RPMI8226 (cell line): ENCODE measurements around the gene NOP10.
"Not testable (repeated sequence)": the region's sequence is repeated elsewhere in the genome, so short reads cannot be mapped to it uniquely, and the experiment has no call there.

Source experiments
- DNase-seq: peaks from one replicate; pipeline ENCODE4 v3.0.0-alpha.2; 2015

Gene NOP10

DNA sequence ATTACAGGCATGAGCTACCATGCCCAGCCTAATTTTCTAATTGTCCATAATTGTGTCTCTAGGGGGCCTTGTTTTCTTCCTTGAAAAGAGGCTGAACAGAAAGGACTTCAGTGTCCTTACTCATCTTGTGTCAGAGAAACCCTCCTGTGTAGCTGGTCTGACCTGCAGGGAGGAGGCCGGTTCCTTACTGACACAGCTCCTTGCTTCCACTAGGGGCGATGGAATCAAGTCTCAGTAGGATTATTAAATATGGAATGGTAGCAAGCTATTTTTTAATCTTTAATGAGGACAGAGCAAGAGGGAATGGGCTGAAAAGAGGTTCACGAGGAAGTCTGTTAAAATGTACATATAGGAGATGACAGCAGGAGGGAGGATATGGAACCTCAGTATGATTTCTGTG lies 15.4 kb upstream of the NOP10 start:
- DNase-seq: no peak

DNA sequence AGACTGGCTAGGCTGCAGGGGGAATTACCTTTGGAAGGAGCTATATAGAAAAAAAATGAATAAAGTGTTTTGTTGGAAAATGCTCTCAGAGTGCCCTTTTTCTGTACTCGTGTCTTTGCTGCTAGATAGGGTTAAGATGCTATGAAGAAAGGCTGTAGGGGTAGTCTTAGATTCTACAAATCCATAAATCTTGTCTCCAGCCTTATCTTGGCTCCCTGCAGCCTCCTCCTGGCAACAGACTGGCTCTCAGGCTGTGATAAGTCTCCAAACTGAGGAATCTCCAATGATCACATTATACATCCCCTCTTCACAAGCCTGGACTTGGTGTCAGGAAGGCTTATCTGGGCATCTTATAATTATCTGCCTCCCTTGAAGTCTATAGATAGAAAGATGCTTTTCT lies 14.7 kb upstream of the NOP10 start:
- no peak for DNase-seq

DNA sequence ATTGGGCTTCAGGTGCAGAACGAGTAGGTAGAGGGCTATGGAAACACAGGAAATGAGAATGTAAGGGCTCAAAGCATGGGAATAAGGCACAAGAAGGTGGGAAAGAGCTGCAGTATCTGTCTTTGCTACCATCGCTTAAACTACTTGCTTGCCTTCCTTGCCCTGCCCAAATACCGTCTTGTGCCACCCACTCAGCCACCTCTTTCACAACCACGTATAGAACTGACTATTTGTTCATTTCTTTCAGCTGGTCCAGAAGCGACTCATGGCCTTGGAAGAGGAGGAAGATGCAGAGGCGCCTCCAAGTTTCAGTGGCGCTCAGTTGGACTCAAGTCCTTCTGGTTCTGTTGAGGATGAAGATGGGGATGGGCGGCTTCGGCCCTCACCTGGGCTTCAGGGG lies 12.3 kb upstream of the NOP10 start:
- no peak for DNase-seq

GRCh38 chr15:34354286-34354685 lies 11.3 kb upstream of the NOP10 start:
- DNase-seq: no peak

GRCh38 chr15:34353627-34354026 lies 10.7 kb upstream of the NOP10 start:
- DNase-seq: no peak

GRCh38 chr15:34352996-34353395 lies 10.1 kb upstream of the NOP10 start:
- DNase-seq: not testable (repeated sequence)

DNA sequence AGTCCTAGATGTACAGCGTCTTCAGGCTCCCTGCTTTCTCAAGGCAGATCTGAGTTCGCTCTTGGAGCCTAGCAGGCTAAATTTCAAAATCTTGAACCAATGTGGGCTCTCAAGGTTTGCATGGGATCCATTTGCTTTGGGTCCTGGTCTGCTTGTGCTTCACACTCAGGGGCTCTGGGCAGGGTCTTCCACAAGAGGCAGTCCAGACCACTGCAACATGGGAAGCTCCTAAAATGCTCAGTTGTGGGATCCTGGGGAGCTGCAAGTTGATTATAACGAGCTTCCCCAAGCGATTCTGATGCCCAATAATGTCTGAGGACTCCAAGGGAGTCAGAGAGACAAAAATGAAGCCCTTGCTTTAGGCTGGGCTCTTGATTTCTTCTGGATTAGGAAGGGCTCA lies 6.8 kb upstream of the NOP10 start:
- no peak for DNase-seq

DNA sequence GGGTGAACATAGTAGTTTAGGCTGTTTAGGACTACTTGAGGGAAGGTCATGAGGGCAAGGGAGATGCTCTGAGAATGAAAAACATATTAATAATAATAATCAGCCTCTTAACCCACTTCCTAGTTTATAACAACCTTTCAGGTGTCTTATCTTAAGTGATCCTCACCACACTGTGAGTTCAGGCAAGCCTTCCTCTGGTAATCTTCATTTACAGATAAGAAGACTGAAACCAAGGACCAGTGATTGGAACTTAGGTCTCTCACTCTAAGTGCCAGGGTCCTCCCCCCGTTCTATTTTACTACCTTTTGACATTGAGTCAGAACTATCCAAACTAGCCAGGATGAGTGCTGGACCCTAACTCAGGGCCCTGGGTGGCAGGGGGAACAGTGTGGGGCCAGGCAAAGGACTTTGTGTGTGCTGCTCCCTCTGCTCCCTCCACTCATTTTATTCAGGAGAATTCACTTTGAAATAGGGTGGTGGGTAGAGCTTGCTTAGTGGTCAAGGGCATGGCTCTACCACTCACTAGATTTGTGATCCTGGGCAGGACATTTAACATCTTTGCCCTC lies 5.9 kb upstream of the NOP10 start:
- no peak for DNase-seq

- DNase-seq: no peak
Measured at GRCh38 chr15:34347951-34348638, 5.2 kb upstream of the NOP10 start.

GRCh38 chr15:34342213-34342736 lies 661 bp downstream of the NOP10 start:
- DNase-seq: not testable (repeated sequence)

GRCh38 chr15:34341381-34342212 lies 1.3 kb downstream of the NOP10 start:
- DNase-seq: no peak

GRCh38 chr15:34339946-34340345 lies 3.0 kb downstream of the NOP10 start:
- DNase-seq: no peak

DNA sequence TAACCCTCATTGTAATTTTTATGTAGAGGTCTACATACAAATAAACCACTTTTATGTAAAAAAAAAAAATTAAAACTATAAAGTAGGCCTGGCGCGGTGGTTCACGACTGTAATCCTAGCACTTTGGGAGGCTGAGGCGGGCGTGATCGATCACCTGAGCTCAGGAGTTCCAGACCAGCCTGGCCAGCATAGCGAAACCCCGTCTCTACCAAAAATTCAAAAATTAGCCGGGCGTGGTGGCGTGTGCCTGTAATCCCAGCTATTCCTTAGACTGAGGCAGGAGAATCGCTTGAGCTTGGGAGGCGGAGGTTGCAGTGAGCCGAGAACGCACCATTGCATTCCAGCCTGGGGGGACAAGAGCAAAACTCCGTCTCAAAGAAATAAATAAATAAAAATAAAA lies 4.6 kb downstream of the NOP10 start:
- no peak for DNase-seq

GRCh38 chr15:34337557-34338306 lies 5.2 kb downstream of the NOP10 start, which contains the start of gene SLC12A6:
TSS of gene SLC12A6 (minus strand) at chr15:34337781. CDS start at chr15:34336680, 1,101 bp downstream.
- peak; percentile 90 for DNase-seq

DNA sequence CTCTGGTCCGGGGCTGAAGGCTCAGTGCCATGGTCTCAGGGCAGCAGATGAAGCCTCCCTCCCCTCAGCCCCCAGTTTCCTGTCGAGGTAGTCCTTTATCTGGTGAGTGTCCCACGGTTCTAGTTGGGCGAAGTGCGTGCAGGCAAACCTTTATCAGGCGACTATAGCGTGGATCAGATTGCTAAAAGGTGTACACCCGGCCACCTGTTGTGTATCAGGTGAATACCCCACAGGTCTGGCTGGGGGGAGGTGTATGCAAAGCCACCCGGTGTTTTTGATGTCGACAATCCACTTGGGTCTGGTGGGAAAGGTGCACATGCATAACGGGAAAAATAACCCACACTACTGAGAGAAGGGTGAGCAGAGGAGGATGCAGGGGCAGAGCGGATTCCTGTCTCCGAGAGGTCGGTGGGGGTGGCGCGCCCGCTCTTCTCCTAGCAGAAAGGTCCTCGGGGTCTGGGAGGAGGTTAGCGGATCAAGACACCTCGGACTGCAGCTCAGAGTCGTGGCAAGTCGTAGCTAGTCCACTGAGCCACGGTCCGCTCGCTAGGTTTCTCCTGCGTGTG lies 5.9 kb downstream of the NOP10 start:
- DNase-seq: peak; percentile 14

DNA sequence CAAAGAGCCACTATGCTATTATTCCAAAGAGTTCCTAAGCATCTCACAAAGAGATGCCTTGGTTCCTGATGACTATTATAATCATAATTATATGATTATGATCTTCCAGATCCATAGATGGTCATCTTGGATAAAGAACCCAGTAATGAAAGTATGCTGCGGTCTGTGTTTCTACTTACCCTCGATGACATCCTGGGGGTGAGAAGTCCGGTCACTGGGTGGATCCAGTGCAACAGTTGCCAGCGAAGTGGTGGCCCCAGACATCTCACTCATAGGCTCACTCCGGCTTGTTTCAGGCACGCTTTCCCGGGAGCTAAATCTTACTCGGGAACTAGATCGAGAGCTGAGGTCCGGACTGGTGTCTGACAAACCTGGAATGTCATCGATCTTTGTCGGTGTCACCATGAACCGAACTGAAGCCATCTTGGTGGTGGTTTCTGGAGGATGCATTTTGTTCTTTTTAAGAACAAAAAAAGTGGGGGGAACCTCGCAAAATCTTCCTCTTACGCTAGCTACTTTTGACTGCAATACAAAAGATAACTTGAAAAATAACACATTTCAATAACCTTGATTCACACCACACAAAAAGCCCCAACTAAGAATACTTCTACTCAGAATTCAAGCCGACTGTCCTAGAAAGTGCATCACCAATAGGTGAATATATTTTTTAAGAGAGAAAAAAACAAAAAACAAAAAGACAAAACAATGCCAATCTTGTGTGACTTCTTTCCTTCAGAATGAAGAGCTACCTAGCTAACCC lies 6.5 kb downstream of the NOP10 start:
- no peak for DNase-seq

- peak; percentile 25 for DNase-seq
Measured at GRCh38 chr15:34335176-34336032, 7.5 kb downstream of the NOP10 start.

GRCh38 chr15:34334672-34335071 lies 8.3 kb downstream of the NOP10 start:
- no peak for DNase-seq

GRCh38 chr15:34332553-34333120 lies 10.3 kb downstream of the NOP10 start:
- no peak for DNase-seq

- no peak for DNase-seq
Measured at GRCh38 chr15:34331809-34332208, 11.1 kb downstream of the NOP10 start.
